CD14-positive monocyte (primary cell): Measurements from ENCODE around the gene ADCY2. TPM values are rescaled to one million over a fixed set of nuclear protein-coding genes. Genes with fewer than 3 reads are reported as not detected.

Source experiments
- DNase-seq, 3 donors: peaks; one replicate each; pipeline ENCODE4 v3.0.0-alpha.2; 2011 to 2022
- H2AFZ ChIP-seq: 2 replicates; pipeline ENCODE4 v1.6.0; 2012; ENCODE audit warnings: mild to moderate bottlenecking, low read depth, low read length, inconsistent platforms; ENCODE audit not compliant: insufficient read depth, poor library complexity, severe bottlenecking
- H3K27ac ChIP-seq, 2 donors: 1 replicate in 1 of 2; 2 replicates in 1 of 2; pipeline ENCODE4 v1.5.1; 2012 to 2013; ENCODE audit warnings: low read length in 2 of 2, control low read depth in 1 of 2, inconsistent platforms in 1 of 2, low read depth in 1 of 2, mild to moderate bottlenecking in 1 of 2
- H3K27me3 ChIP-seq, 2 donors: one replicate each; pipeline versions ENCODE4 v1.6.0 to v1.6.1; 2011 to 2013; ENCODE audit warnings: low read length in 2 of 2; ENCODE audit not compliant: control insufficient read depth in 2 of 2, insufficient read depth in 2 of 2
- H3K36me3 ChIP-seq, 2 donors: replicated peaks in 1 of 2; 1 replicate in 1 of 2; 2 replicates in 1 of 2; pipeline versions ENCODE4 v1.5.1 to v1.6.1; 2012 to 2013; ENCODE audit warnings: low read length in 2 of 2, control low read depth in 1 of 2, inconsistent platforms in 1 of 2, mild to moderate bottlenecking in 1 of 2; ENCODE audit not compliant: insufficient read depth in 2 of 2, control insufficient read depth in 1 of 2
- H3K4me1 ChIP-seq, 2 donors: 1 replicate in 1 of 2; 2 replicates in 1 of 2; pipeline versions ENCODE4 v1.5.1 to v1.6.1; 2012 to 2013; ENCODE audit warnings: low read length in 2 of 2, control low read depth in 1 of 2, inconsistent platforms in 1 of 2, mild to moderate bottlenecking in 1 of 2, moderate library complexity in 1 of 2; ENCODE audit not compliant: insufficient read depth in 2 of 2, control insufficient read depth in 1 of 2
- H3K4me2 ChIP-seq: replicated peaks from 2 replicates; pipeline ENCODE3; 2012; ENCODE audit warnings: low read length, moderate library complexity, mild to moderate bottlenecking; ENCODE audit not compliant: poor library complexity, severe bottlenecking; ENCODE audit errors: extremely low read depth
- H3K4me3 ChIP-seq, 3 experiments: fragments of 200-600 bp in 1 of 3; sonication (generic) in 1 of 3; replicated peaks in 1 of 3; 1 replicate in 2 of 3; 2 replicates in 1 of 3; pipeline ENCODE4 v1.5.1; 2011 to 2013; ENCODE audit warnings: low read length in 3 of 3, mild to moderate bottlenecking in 3 of 3, control low read depth in 2 of 3, low read depth in 2 of 3, inconsistent platforms in 1 of 3, moderate library complexity in 1 of 3
- H3K79me2 ChIP-seq: 2 replicates; pipeline ENCODE4 v1.6.0; 2012; ENCODE audit warnings: mild to moderate bottlenecking, control low read depth, inconsistent platforms, low read length, moderate library complexity; ENCODE audit not compliant: insufficient read depth
- H3K9ac ChIP-seq: 2 replicates; pipeline ENCODE4 v1.6.0; 2017; ENCODE audit warnings: low read length, mild to moderate bottlenecking; ENCODE audit not compliant: insufficient read depth, poor library complexity, severe bottlenecking
- H3K9me3 ChIP-seq, 2 donors: replicated peaks in 1 of 2; 1 replicate in 1 of 2; 2 replicates in 1 of 2; pipeline versions ENCODE4 v1.5.1 to v1.6.1; 2012 to 2013; ENCODE audit warnings: low read length in 2 of 2, control low read depth in 1 of 2; ENCODE audit not compliant: control insufficient read depth in 1 of 2, insufficient read depth in 1 of 2
- H4K20me1 ChIP-seq: 2 replicates; pipeline ENCODE4 v1.6.0; 2012; ENCODE audit warnings: mild to moderate bottlenecking, low read length, control low read depth, moderate library complexity; ENCODE audit not compliant: insufficient read depth
- H3K27ac Mint-ChIP-seq, 7 donors: one replicate each; pipeline ENCODE4 v1.8.0; 2020; ENCODE audit warnings: mild to moderate bottlenecking in 7 of 7, mixed read lengths in 7 of 7, moderate library complexity in 6 of 7, inconsistent platforms in 2 of 7
- H3K27me3 Mint-ChIP-seq, 3 donors: one replicate each; pipeline ENCODE4 v1.8.0; 2021 to 2022; ENCODE audit warnings: low read depth in 3 of 3, mild to moderate bottlenecking in 3 of 3, mixed read lengths in 3 of 3, moderate library complexity in 3 of 3, inconsistent platforms in 1 of 3
- H3K36me3 Mint-ChIP-seq, 2 donors: one replicate each; pipeline ENCODE4 v1.8.0; 2020; ENCODE audit warnings: mixed read lengths in 2 of 2, inconsistent platforms in 1 of 2, mild to moderate bottlenecking in 1 of 2
- H3K4me1 Mint-ChIP-seq: one replicate; pipeline ENCODE4 v1.8.0; 2020; ENCODE audit warnings: mild to moderate bottlenecking, mixed read lengths
- H3K4me3 Mint-ChIP-seq, 2 donors: one replicate each; pipeline ENCODE4 v1.8.0; 2020; ENCODE audit warnings: mild to moderate bottlenecking in 2 of 2, mixed read lengths in 2 of 2, moderate library complexity in 1 of 2
- H3K9me3 Mint-ChIP-seq, 7 donors: one replicate each; pipeline ENCODE4 v1.8.0; 2020 to 2022; ENCODE audit warnings: mixed read lengths in 7 of 7, mild to moderate bottlenecking in 6 of 7, moderate library complexity in 6 of 7, inconsistent platforms in 2 of 7
- WGBS: methylation state at CpG from one replicate; pipeline ENCODE4 v1.1.5; 2013; ENCODE audit warnings: missing lambda C conversion rate; ENCODE audit not compliant: insufficient coverage; 5-methylcytosine and 5-hydroxymethylcytosine counted together
- intact Hi-C, 2 donors: fragments of 100-400 bp; cut with micrococcal nuclease; formaldehyde crosslinking; loops; one replicate each; pipeline versions ENCODE4 v1.15.0 to v1.15.1; 2023
- polyA plus RNA-seq, 3 donors: library from polyadenylated mRNA; depleted of rRNA in 1 of 3; unstranded in 2 of 3; stranded (reverse) in 1 of 3; fragments of 300-500 nt in 2 of 3; fragments of >200 nt in 1 of 3; fragmentation: Illumina TruSeq in 2 of 3; gene quantifications; 1 replicate in 2 of 3; 2 replicates in 1 of 3; pipeline ENCODE4 v1.2.3, GENCODE V29; 2012 to 2021
- TF ChIP-seq, protein P1 (sequence below): fragments of 200-600 bp; IDR thresholded peaks from one replicate; pipeline ENCODE4 v1.8.0; 2022; ENCODE audit warnings: antibody characterized with exemption, mild to moderate bottlenecking

The ADCY2 gene
- polyA plus RNA-seq, 3 donors, result not detected

- Mint-ChIP-seq H3K9me3 (peaks cover 0 to 2% (median 0%) of the 10 kb centered on the region in 7 donors), H3K4me1 (no peaks in the 10 kb centered on the region), H3K4me3 (no peak overlapping the region), H3K27ac (no peak overlapping the region), H3K27me3 (peaks cover 0 to 1% (median 0%) of the 10 kb centered on the region in 3 donors), H3K36me3 (no peaks in the 10 kb centered on the region)
- Histone ChIP-seq H3K4me1 (no peaks in the 10 kb centered on the region), H3K27me3 (no peaks in the 10 kb centered on the region), H3K9ac (no peak overlapping the region), H4K20me1 (no peaks in the 10 kb centered on the region), H3K36me3 (no peaks in the 10 kb centered on the region), H3K4me3 (no peak overlapping the region), H3K79me2 (no peaks in the 10 kb centered on the region), H3K9me3 (no peaks in the 10 kb centered on the region), H3K27ac (no peak overlapping the region), H3K4me2 (no peak overlapping the region), H2AFZ (no peak overlapping the region)
- TF ChIP-seq, protein P1, sequence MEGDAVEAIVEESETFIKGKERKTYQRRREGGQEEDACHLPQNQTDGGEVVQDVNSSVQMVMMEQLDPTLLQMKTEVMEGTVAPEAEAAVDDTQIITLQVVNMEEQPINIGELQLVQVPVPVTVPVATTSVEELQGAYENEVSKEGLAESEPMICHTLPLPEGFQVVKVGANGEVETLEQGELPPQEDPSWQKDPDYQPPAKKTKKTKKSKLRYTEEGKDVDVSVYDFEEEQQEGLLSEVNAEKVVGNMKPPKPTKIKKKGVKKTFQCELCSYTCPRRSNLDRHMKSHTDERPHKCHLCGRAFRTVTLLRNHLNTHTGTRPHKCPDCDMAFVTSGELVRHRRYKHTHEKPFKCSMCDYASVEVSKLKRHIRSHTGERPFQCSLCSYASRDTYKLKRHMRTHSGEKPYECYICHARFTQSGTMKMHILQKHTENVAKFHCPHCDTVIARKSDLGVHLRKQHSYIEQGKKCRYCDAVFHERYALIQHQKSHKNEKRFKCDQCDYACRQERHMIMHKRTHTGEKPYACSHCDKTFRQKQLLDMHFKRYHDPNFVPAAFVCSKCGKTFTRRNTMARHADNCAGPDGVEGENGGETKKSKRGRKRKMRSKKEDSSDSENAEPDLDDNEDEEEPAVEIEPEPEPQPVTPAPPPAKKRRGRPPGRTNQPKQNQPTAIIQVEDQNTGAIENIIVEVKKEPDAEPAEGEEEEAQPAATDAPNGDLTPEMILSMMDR, result no peak
- WGBS, result no CpG with 5 or more reads among the region's 2 CpGs
- no peak for DNase-seq
- intact Hi-C loops, result no loop called here
Measured at GRCh38 chr5:7501061-7501460, 105.1 kb downstream of the ADCY2 start.

GRCh38 chr5:7503564-7503963 is 107.6 kb downstream of the ADCY2 start:
- no peaks in the 10 kb centered on the region for H3K4me1 ChIP-seq
- H3K9ac ChIP-seq, result no peak overlapping the region
- Mint-ChIP-seq H3K4me1 (no peaks in the 10 kb centered on the region), H3K27ac (no peak overlapping the region), H3K9me3 (peaks cover 0 to 4% (median 1%) of the 10 kb centered on the region in 7 donors), H3K36me3 (no peaks in the 10 kb centered on the region), H3K27me3 (peaks cover 0 to 1% (median 0%) of the 10 kb centered on the region in 3 donors), H3K4me3 (no peak overlapping the region)
- no peak overlapping the region for H3K4me3 ChIP-seq
- WGBS, result 96% methylated on average over 4 of the region's 9 CpGs
- H3K4me2 ChIP-seq, result no peak overlapping the region
- no peak for DNase-seq
- no peaks in the 10 kb centered on the region for H3K36me3 ChIP-seq
- intact Hi-C loops, result no loop called here
- no peak overlapping the region for H3K27ac ChIP-seq
- H3K9me3 ChIP-seq, result no peaks in the 10 kb centered on the region
- no peaks in the 10 kb centered on the region for H3K79me2 ChIP-seq
- H3K27me3 ChIP-seq, result no peaks in the 10 kb centered on the region
- H4K20me1 ChIP-seq, result no peaks in the 10 kb centered on the region
- TF ChIP-seq, protein P1, result no peak
- no peak overlapping the region for H2AFZ ChIP-seq
